ENCODE results near the gene NAAA.

Gene NAAA

GRCh38 chr4:75953509-75953908, 12.7 kb upstream of the NAAA start:
- DNase-seq = no peak
- Histone ChIP-seq H3K79me2 (ENCODE audit: low read length) (no peaks in the 10 kb centered on the region), H3F3A (ENCODE audit: insufficient read depth, low read length) (no peaks in the 10 kb centered on the region), H3K4me2 (ENCODE audit: low read depth, low read length) (no peak overlapping the region), H3K27ac (ENCODE audit: low read length) (no peak overlapping the region), H3K36me3 (replicated peaks; ENCODE audit: insufficient read depth, low read length) (peaks cover 18% of the 10 kb centered on the region), H3K4me1 (ENCODE audit: low read length) (no peaks in the 10 kb centered on the region), H4K20me1 (ENCODE audit: insufficient read depth, low read length) (no peaks in the 10 kb centered on the region), H3K9ac (ENCODE audit: low read length) (no peak overlapping the region), H3K4me3 (ENCODE audit: low read length) (no peak overlapping the region), H3K9me2 (replicated peaks; ENCODE audit: insufficient read depth, low read length) (no peaks in the 10 kb centered on the region), H3K27me3 (replicated peaks; ENCODE audit: insufficient read depth, low read length) (no peaks in the 10 kb centered on the region), H3K9me3 (replicated peaks; ENCODE audit: insufficient read depth, low read length) (no peaks in the 10 kb centered on the region), H2AFZ (ENCODE audit: low read length) (no peak overlapping the region)
- TF ChIP-seq, protein P1, sequence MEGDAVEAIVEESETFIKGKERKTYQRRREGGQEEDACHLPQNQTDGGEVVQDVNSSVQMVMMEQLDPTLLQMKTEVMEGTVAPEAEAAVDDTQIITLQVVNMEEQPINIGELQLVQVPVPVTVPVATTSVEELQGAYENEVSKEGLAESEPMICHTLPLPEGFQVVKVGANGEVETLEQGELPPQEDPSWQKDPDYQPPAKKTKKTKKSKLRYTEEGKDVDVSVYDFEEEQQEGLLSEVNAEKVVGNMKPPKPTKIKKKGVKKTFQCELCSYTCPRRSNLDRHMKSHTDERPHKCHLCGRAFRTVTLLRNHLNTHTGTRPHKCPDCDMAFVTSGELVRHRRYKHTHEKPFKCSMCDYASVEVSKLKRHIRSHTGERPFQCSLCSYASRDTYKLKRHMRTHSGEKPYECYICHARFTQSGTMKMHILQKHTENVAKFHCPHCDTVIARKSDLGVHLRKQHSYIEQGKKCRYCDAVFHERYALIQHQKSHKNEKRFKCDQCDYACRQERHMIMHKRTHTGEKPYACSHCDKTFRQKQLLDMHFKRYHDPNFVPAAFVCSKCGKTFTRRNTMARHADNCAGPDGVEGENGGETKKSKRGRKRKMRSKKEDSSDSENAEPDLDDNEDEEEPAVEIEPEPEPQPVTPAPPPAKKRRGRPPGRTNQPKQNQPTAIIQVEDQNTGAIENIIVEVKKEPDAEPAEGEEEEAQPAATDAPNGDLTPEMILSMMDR (IDR thresholded peaks at IDR 0.05; ENCODE audit: low read length) = no peak
- no peak for TF ChIP-seq EZH2phosphoT487 (IDR thresholded peaks at IDR 0.05; ENCODE audit: low read length)
- TF ChIP-seq EZH2 (optimal IDR thresholded peaks at IDR 0.05; ENCODE audit: low read depth, low read length) = no peak

DNA sequence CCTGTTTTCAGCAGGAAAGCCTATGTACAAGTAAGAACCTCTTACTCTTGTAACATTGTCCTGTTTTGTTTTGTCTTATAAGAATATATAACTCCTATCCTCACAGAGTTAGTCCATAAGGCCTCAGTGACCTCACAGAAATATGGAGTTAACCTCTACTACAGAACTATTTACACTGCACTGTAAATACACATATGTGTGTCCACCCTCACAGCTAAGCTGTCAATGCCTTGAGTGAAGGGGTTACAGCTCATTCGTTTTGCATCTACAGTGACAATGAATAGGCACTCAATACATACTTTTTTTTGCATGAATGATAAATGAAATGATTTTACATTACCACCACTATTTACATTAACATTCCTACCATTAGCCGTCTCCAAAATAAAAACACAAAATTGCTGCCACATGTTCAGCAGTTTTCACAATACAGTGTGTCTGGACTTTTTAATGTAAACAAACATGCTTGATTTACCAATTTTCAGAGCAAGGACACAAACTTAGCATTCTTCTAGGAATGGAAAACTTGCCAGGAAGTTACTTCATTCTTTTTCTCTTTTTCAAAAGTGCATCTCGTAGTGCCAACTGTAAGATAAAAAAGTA, 9.5 kb upstream of the NAAA start:
- no peaks in the 10 kb centered on the region for H3K27me3 ChIP-seq (replicated peaks; ENCODE audit: insufficient read depth, low read length)
- H4K20me1 ChIP-seq (ENCODE audit: insufficient read depth, low read length) = no peaks in the 10 kb centered on the region
- no peak overlapping the region for H3K4me3 ChIP-seq (ENCODE audit: low read length)
- no peaks in the 10 kb centered on the region for H3K9me2 ChIP-seq (replicated peaks; ENCODE audit: insufficient read depth, low read length)
- H3K9ac ChIP-seq (ENCODE audit: low read length) = no peak overlapping the region
- peaks cover 15% of the 10 kb centered on the region for H3K36me3 ChIP-seq (replicated peaks; ENCODE audit: insufficient read depth, low read length)
- H3K27ac ChIP-seq (ENCODE audit: low read length) = no peak overlapping the region
- no peaks in the 10 kb centered on the region for H3K4me1 ChIP-seq (ENCODE audit: low read length)
- TF ChIP-seq EZH2 (optimal IDR thresholded peaks at IDR 0.05; ENCODE audit: low read depth, low read length) = no peak
- TF ChIP-seq EZH2phosphoT487 (IDR thresholded peaks at IDR 0.05; ENCODE audit: low read length) = no peak
- TF ChIP-seq, protein P1 (IDR thresholded peaks at IDR 0.05; ENCODE audit: low read length) = no peak
- no peaks in the 10 kb centered on the region; the same call in 1 of the 2 replicates for H3F3A ChIP-seq (ENCODE audit: insufficient read depth, low read length)
- no peak overlapping the region for H3K4me2 ChIP-seq (ENCODE audit: low read depth, low read length)
- no peak overlapping the region for H2AFZ ChIP-seq (ENCODE audit: low read length)
- no peaks in the 10 kb centered on the region for H3K79me2 ChIP-seq (ENCODE audit: low read length)
- DNase-seq = no peak
- H3K9me3 ChIP-seq (replicated peaks; ENCODE audit: insufficient read depth, low read length) = no peaks in the 10 kb centered on the region

DNA sequence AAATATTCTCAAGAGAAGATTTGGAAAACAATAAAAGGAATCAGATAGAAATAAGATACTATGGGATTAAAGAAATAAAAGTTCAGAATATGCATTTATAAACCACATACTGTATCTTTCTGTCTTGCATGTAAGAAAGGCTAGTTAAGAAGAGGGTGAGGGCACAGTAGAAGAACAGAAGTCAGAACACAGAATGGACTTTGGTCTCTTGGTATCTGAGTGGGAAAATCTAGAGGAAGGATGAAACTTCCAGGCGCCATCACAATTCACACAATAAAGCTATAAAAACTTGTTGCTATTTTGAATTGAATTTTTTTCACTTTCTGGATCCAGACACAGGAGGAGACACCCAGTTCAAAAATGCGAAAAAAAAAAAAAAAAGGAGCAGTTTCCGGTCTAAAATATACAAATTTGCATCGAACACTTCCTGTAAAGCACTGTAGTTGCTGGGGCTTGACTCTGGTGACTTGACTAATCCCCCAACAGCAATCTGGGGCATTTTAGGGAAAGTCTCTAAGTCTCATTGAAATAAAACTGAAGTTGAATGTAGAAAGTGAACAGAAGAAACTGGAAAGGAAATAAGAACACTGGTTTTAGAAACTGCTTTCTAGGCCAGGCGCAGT, 8.1 kb upstream of the NAAA start:
- H3F3A ChIP-seq (ENCODE audit: insufficient read depth, low read length) = peaks cover 2% of the 10 kb centered on the region; the same call in 1 of the 2 replicates
- no peaks in the 10 kb centered on the region for H3K9me3 ChIP-seq (replicated peaks; ENCODE audit: insufficient read depth, low read length)
- H3K4me2 ChIP-seq (ENCODE audit: low read depth, low read length) = no peak overlapping the region
- peaks cover 13% of the 10 kb centered on the region for H3K36me3 ChIP-seq (replicated peaks; ENCODE audit: insufficient read depth, low read length)
- H3K79me2 ChIP-seq (ENCODE audit: low read length) = no peaks in the 10 kb centered on the region
- no peak overlapping the region for H3K27ac ChIP-seq (ENCODE audit: low read length)
- H3K9ac ChIP-seq (ENCODE audit: low read length) = no peak overlapping the region
- no peaks in the 10 kb centered on the region for H3K4me1 ChIP-seq (ENCODE audit: low read length)
- H2AFZ ChIP-seq (ENCODE audit: low read length) = no peak overlapping the region
- TF ChIP-seq, protein P1 (IDR thresholded peaks at IDR 0.05; ENCODE audit: low read length) = no peak
- TF ChIP-seq EZH2phosphoT487 (IDR thresholded peaks at IDR 0.05; ENCODE audit: low read length) (no peak), EZH2 (optimal IDR thresholded peaks at IDR 0.05; ENCODE audit: low read depth, low read length) (no peak)
- no peaks in the 10 kb centered on the region for H4K20me1 ChIP-seq (ENCODE audit: insufficient read depth, low read length)
- no peak for DNase-seq
- H3K27me3 ChIP-seq (replicated peaks; ENCODE audit: insufficient read depth, low read length) = no peaks in the 10 kb centered on the region
- no peaks in the 10 kb centered on the region for H3K9me2 ChIP-seq (replicated peaks; ENCODE audit: insufficient read depth, low read length)
- H3K4me3 ChIP-seq (ENCODE audit: low read length) = no peak overlapping the region

All from MM.1S (cell line).